Endometrial microvascular endothelial cells (primary cell): ENCODE data around the gene CLUH. TPM values are rescaled to one million over a fixed set of nuclear protein-coding genes. Genes with fewer than 3 reads are reported as not detected.

Source experiments
- in situ Hi-C: cut with HindIII; loops from 2 replicates; pipeline ENCODE4 v1.10.0; 2017; ENCODE audit warnings: low sequenced_read_pairs, low pct_unique_long_range_greater_than_20kb; ENCODE audit errors: inconsistent ontology term
- total RNA-seq: library from RNA; depleted of rRNA; stranded (reverse); fragments of >200 nt; gene quantifications from one replicate; pipeline ENCODE4 v1.2.3, GENCODE V29; 2015; ENCODE audit errors: inconsistent ontology term

CLUH gene, protein sequence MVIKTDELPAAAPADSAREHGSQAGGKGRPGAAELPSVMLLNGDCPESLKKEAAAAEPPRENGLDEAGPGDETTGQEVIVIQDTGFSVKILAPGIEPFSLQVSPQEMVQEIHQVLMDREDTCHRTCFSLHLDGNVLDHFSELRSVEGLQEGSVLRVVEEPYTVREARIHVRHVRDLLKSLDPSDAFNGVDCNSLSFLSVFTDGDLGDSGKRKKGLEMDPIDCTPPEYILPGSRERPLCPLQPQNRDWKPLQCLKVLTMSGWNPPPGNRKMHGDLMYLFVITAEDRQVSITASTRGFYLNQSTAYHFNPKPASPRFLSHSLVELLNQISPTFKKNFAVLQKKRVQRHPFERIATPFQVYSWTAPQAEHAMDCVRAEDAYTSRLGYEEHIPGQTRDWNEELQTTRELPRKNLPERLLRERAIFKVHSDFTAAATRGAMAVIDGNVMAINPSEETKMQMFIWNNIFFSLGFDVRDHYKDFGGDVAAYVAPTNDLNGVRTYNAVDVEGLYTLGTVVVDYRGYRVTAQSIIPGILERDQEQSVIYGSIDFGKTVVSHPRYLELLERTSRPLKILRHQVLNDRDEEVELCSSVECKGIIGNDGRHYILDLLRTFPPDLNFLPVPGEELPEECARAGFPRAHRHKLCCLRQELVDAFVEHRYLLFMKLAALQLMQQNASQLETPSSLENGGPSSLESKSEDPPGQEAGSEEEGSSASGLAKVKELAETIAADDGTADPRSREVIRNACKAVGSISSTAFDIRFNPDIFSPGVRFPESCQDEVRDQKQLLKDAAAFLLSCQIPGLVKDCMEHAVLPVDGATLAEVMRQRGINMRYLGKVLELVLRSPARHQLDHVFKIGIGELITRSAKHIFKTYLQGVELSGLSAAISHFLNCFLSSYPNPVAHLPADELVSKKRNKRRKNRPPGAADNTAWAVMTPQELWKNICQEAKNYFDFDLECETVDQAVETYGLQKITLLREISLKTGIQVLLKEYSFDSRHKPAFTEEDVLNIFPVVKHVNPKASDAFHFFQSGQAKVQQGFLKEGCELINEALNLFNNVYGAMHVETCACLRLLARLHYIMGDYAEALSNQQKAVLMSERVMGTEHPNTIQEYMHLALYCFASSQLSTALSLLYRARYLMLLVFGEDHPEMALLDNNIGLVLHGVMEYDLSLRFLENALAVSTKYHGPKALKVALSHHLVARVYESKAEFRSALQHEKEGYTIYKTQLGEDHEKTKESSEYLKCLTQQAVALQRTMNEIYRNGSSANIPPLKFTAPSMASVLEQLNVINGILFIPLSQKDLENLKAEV (N-terminal part only)
- 77.7 TPM for total RNA-seq

DNA sequence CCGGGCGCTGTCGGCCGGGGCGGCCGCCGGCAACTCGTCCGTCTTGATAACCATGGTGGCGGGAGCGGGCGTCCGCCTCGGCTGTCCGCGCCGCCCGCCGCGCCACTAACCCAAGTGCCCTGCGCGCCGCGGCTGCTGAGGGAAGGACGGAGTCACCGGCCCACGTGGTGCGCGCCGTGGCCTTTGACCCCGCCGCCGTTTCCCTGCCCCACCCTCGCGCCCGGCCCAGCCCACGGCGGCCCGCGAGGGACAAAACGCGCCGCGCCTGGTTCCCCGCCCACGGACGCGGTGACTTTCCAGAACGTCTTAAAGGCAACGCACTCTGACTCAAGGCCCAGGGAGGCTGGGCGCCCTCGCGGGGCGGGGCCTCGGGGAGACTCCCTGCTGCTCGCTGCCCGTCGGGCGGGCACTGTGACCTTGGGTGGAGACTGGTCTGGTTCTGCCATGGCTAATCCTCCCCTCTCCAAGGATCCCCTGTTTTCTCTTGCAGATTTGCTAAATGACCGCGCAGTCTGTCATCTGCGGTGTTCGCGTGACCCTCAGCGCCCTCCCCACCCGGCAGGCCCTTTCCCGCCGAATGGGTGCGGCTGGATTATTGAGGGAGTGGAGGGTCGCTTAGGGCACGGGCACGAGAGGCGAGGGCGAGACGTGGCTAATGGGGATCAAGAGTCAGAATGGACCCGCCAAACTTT, at the start of gene CLUH:
Gene CLUH (minus strand): TSS at position 157 of the 692 bp plus-strand sequence. CDS start 103 bp downstream, at position 54.
- in situ Hi-C loops = no loop called here

- in situ Hi-C loops = loop anchor here (25.0 kb wide), 1 partner anchor 103 kb away; no protein-coding TSS in a partner anchor
Observed at GRCh38 chr17:2758870-2759269, 47.3 kb upstream of the CLUH start.

DNA sequence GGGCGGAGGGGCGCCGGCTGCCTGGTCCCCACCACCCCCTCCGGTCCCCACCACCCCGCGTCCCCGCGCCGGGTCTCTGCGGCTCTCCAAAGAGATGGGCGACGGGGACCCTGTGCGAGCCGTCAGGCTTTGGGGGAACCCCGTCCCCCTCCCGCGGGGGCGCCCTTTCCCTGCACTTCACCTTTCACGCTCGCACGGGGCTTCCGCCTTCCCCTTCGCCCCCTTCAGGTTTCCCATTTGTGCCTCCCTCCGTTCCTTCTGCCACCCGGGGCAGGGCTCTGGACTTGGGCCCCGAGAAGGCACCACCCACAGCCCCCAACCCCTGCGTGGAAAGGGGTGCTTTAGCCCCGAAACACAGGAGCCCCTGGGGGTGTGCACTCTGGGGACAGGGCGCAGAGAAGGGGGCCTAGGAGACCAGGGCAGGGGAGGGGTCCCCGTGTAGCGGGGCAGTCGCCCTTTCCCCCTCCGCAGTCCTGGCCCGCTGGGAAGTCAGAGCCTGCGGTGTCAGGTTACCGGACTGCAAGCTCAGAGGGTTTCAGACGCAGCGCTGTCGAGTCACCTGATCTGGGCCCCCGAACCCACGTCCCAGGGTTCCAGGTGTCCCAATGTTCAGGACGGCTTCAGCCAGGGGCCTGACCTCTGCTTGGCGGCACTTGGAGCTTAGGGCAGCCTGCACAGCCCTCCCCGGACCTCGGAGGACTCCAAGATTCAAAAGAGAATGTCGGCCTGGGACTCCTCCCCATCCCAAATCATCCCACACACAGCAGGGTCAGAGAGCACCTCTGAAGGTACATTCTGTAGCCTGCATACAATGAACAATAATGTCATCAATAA, 44.5 kb upstream of the CLUH start:
- in situ Hi-C loops = loop anchor here (25.0 kb wide), 1 partner anchor 106 kb away; no protein-coding TSS in a partner anchor

DNA sequence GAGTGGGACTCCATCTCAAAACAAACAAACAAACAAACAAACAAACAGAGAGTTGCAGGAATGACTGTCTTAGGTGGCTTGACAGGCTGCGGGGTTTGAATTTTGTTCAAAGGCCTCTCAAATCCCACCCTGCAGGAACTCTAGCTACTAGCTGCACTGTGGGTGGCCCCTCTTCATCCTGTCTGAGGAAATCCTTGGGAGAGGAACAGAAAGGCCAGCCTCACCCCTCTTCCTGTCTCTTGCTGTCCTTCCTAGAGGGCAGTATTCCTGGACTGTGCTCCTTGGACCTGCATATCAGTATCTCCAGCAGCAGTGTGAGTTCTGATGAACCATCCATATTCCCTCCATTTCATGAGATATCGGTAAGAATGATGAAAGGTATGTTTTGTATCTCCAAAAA, 39.9 kb upstream of the CLUH start:
- in situ Hi-C loops = loop anchor here (25.0 kb wide), 1 partner anchor 111 kb away; no protein-coding TSS in a partner anchor

- in situ Hi-C loops = loop anchor here (25.0 kb wide), 1 partner anchor 112 kb away; no protein-coding TSS in a partner anchor
Observed at GRCh38 chr17:2750721-2751120, 39.2 kb upstream of the CLUH start.

- in situ Hi-C loops = loop anchor here (25.0 kb wide), 1 partner anchor 113 kb away; no protein-coding TSS in a partner anchor
Observed at GRCh38 chr17:2749784-2750181, 38.2 kb upstream of the CLUH start.

DNA sequence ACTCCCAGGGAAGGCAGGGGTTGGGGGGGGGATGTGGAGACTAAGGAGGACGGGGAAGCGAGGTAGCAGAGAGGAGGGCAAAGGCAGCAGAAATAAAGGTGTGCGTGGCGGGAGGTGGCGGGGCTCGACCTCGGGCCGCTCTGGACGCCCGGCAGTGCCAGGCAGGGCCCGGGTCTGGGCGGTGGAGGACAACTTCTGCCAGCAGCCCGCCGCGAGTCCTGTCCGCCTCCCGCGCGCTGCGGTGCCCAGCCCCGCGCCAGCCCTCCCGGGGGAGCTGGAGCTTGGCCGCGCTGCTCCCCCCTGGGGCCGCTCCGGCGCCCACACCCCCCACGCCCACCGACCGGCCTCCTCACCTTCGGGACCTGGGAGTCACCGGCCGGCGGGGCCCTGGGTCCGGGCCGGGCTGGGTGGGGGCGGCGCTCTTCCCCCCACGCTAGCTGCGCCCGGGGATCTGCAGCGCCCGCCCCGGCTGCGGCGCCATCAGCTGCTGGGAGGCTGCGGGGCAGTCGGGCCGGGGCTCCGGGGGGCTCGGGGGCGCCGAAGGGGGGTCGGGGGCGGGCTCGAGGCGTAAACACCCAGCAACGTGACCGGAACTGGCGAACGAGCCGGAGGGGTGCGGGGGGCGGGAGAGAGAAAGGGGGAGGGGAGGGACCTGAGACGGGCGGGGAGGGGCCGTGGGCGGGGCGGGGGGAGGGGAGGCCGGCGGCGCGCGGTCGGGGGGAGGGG, 37.7 kb upstream of the CLUH start, which contains the start of gene CCDC92B:
Gene CCDC92B (minus strand): TSS at position 595 of the 726 bp plus-strand sequence. CDS start 14,507 bp downstream, outside the sequence.
- in situ Hi-C loops = no loop called here

GRCh38 chr17:2745317-2746037, 33.9 kb upstream of the CLUH start:
- in situ Hi-C loops = no loop called here

DNA sequence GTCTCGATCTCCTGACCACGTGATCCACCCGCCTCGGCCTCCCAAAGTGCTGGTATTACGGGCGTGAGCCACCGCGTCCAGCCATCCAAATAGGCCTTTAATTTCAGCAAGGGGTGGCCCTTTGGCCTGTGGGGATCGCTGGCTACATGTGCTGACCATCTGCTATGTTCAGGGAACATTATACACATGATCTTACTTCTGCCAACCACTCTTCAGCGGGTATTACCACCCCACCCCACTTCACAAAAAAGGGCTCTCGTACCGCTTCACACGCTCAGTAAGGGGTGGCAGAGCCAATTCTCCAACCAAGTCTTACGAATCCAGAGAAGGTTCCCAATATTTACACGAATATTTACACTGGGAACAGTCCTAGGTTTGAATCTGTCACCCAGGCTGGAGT, 26.1 kb upstream of the CLUH start:
- in situ Hi-C loops = no loop called here

DNA sequence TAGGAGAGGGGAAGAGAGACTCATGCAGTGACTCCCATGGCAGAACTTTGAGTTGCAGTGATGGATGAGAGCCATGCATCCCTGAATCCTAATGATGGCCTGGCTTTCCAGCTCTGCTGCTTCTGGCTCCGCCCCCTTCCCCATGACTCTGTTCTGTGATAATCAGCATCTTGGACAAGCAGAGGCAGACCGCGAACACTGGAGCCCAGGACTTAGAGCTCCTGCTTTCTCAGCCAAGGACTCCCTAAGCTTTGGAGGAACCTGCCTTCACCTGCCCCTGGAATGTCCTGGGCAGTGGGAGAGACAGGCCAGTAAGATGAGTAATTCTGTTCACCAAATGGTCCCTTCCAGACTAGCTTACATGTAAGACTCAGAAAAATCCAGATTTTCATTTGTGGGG, 25.4 kb upstream of the CLUH start:
- in situ Hi-C loops = no loop called here

- in situ Hi-C loops = no loop called here
Observed at GRCh38 chr17:2735896-2736295, 24.3 kb upstream of the CLUH start.

DNA sequence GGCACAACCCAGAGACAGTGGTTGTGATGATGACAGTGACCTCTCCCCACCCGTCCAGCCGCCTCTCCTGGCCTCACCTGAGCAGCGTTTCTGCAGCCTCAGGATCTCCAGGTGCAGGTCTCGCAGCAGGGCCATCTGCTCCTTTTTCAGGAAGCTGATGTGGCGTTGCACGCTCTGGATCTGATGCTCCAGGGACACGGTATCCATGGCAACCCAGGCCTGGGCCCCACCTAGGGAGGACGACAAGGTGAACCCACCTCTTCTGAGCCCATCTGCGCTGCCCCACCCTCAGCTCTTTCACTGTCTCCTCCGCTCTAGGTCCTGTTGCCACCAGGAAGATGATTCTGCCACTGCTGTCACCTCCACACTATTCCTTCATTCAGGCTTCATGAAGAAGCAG, 23.4 kb upstream of the CLUH start:
- in situ Hi-C loops = no loop called here

- in situ Hi-C loops = no loop called here
Observed at GRCh38 chr17:2731807-2732206, 20.2 kb upstream of the CLUH start.

DNA sequence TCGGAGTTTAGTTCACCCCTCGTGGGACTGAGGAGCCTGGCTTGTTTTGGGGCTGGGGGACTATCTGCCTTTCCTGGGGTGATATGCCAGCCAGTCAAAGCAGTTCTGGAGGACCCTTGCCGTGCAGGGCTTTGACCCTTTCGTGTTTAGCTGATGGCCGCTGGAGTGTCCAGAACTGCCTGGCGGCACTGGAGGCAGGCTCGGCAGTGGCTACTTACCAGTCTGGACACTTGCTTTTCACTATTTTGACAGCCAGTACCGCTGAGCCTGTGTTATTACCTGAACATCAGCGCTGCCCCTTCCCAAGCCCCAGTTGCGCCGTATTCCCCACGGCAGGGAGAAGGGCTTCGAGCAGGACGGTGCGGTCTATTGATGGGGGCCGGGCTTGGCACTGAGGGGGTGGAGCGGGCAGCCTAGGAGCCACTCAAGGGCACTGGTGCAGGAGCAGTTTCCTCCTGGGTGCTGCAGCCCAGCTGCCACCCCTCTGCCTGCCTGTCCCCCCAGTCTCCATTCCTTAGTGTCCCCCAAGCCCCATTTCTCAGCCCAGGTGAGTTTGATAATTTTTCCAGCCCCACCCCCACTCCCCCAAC, 19.3 kb upstream of the CLUH start:
- in situ Hi-C loops = no loop called here

- in situ Hi-C loops = no loop called here
Observed at GRCh38 chr17:2724784-2725164, 13.2 kb upstream of the CLUH start.
